Measurements from ENCODE around the gene CTLA4.

CTLA4 gene

GRCh38 chr2:203824057-203824456, 43.5 kb upstream of the CTLA4 start:
- no peak for DNase-seq (ENCODE audit: low read depth)
- TF ChIP-seq CTCF (IDR thresholded peaks at IDR 0.05; ENCODE audit: low read length, missing control alignments) = no peak
- no peak overlapping the region for H3K4me3 ChIP-seq (replicated peaks; ENCODE audit: low read depth, low read length)

- no peak overlapping the region for H3K4me3 ChIP-seq (replicated peaks; ENCODE audit: low read depth, low read length)
- no peak for TF ChIP-seq CTCF (IDR thresholded peaks at IDR 0.05; ENCODE audit: low read length, missing control alignments)
- DNase-seq (ENCODE audit: low read depth) = no peak
These were observed 43.0 kb upstream of the CTLA4 start for GRCh38 chr2:203824603-203825002.

- no peak for DNase-seq (ENCODE audit: low read depth)
- no peak overlapping the region for H3K4me3 ChIP-seq (replicated peaks; ENCODE audit: low read depth, low read length)
- no peak for TF ChIP-seq CTCF (IDR thresholded peaks at IDR 0.05; ENCODE audit: low read length, missing control alignments)
These were observed 40.9 kb upstream of the CTLA4 start for GRCh38 chr2:203826704-203827103.

- no peak overlapping the region for H3K4me3 ChIP-seq (replicated peaks; ENCODE audit: low read depth, low read length)
- TF ChIP-seq CTCF (IDR thresholded peaks at IDR 0.05; ENCODE audit: low read length, missing control alignments) = no peak
- no peak for DNase-seq (ENCODE audit: low read depth)
These were observed 37.1 kb upstream of the CTLA4 start for GRCh38 chr2:203830304-203831055.

- no peak for TF ChIP-seq CTCF (IDR thresholded peaks at IDR 0.05; ENCODE audit: low read length, missing control alignments)
- no peak for DNase-seq (ENCODE audit: low read depth)
- H3K4me3 ChIP-seq (replicated peaks; ENCODE audit: low read depth, low read length) = no peak overlapping the region
These were observed 32.2 kb upstream of the CTLA4 start for GRCh38 chr2:203835420-203835819.

GRCh38 chr2:203835892-203836800, 31.4 kb upstream of the CTLA4 start:
- TF ChIP-seq CTCF (IDR thresholded peaks at IDR 0.05; ENCODE audit: low read length, missing control alignments) = no peak
- no peak for DNase-seq (ENCODE audit: low read depth)
- H3K4me3 ChIP-seq (replicated peaks; ENCODE audit: low read depth, low read length) = no peak overlapping the region

Measured in fibroblast of pulmonary artery (primary cell).